Mesendoderm (in vitro differentiated cells): ENCODE data around the gene ZNF605.

Experiments used
- DNase-seq: peaks from one replicate; pipeline ENCODE4 v3.0.0; 2013
- H2AK5ac ChIP-seq: 2 replicates; pipeline ENCODE4 v1.6.1; 2013; ENCODE audit warnings: low read length, inconsistent platforms
- H2BK120ac ChIP-seq: 2 replicates; pipeline ENCODE4 v1.6.1; 2013; ENCODE audit warnings: low read depth, mild to moderate bottlenecking, low read length, moderate library complexity, mixed read lengths
- H2BK15ac ChIP-seq: replicated peaks from 2 replicates; pipeline ENCODE4 v1.6.1; 2013; ENCODE audit warnings: low read depth, mild to moderate bottlenecking, moderate library complexity
- H2BK5ac ChIP-seq: 2 replicates; pipeline ENCODE4 v1.6.1; 2013; ENCODE audit warnings: low read length, inconsistent platforms
- H3K18ac ChIP-seq: 2 replicates; pipeline ENCODE4 v1.6.1; 2013; ENCODE audit warnings: mild to moderate bottlenecking, low read length, mixed read lengths
- H3K23ac ChIP-seq: one replicate; pipeline ENCODE4 v1.6.1; 2013; ENCODE audit warnings: low read length
- H3K27ac ChIP-seq: 2 replicates; pipeline ENCODE4 v1.5.1; 2013; ENCODE audit warnings: low read depth, mild to moderate bottlenecking, inconsistent platforms, low read length, moderate library complexity
- H3K27me3 ChIP-seq: 2 replicates; pipeline ENCODE4 v1.6.1; 2013; ENCODE audit warnings: low read length, control low read depth, mild to moderate bottlenecking, inconsistent platforms; ENCODE audit not compliant: insufficient read depth, poor library complexity
- H3K36me3 ChIP-seq: 2 replicates; pipeline ENCODE4 v1.6.1; 2013; ENCODE audit warnings: low read length, inconsistent platforms; ENCODE audit not compliant: control insufficient read depth, insufficient read depth
- H3K4ac ChIP-seq: one replicate; pipeline ENCODE4 v1.6.1; 2013; ENCODE audit warnings: low read depth, mild to moderate bottlenecking, low read length, moderate library complexity
- H3K4me1 ChIP-seq: 2 replicates; pipeline ENCODE4 v1.6.1; 2013; ENCODE audit warnings: low read depth, low read length, inconsistent platforms; ENCODE audit not compliant: control insufficient read depth
- H3K4me2 ChIP-seq: 2 replicates; pipeline ENCODE4 v1.6.1; 2013; ENCODE audit warnings: low read length
- H3K4me3 ChIP-seq: 2 replicates; pipeline ENCODE4 v1.5.1; 2013; ENCODE audit warnings: mild to moderate bottlenecking, low read length
- H3K56ac ChIP-seq: one replicate; pipeline ENCODE4 v1.6.1; 2013; ENCODE audit warnings: low read length
- H3K79me1 ChIP-seq: 2 replicates; pipeline ENCODE4 v1.6.1; 2013; ENCODE audit warnings: low read length, inconsistent platforms
- H3K79me2 ChIP-seq: 2 replicates; pipeline ENCODE4 v1.6.1; 2013; ENCODE audit warnings: mild to moderate bottlenecking, low read length; ENCODE audit not compliant: control insufficient read depth, insufficient read depth
- H3K9ac ChIP-seq: 2 replicates; pipeline ENCODE4 v1.6.1; 2013; ENCODE audit warnings: low read length, inconsistent platforms
- H4K5ac ChIP-seq: one replicate; pipeline ENCODE4 v1.6.1; 2013; ENCODE audit warnings: low read length
- H4K8ac ChIP-seq: one replicate; pipeline ENCODE4 v1.6.1; 2013; ENCODE audit warnings: low read depth, mild to moderate bottlenecking, control low read depth, low read length, moderate library complexity
- WGBS: extraction: QIAGEN DNeasy Blood & Tissue Kit; methylation state at CpG from one replicate; pipeline ENCODE4 v1.1.7; 2013; ENCODE audit warnings: low lambda C conversion rate, missing lambda C conversion rate; ENCODE audit not compliant: insufficient coverage; ENCODE audit errors: extremely low coverage; 5-methylcytosine and 5-hydroxymethylcytosine counted together

ZNF605 gene

GRCh38 chr12:132951649-132952048 is 4.5 kb downstream of the ZNF605 start:
- Histone ChIP-seq H2BK5ac (no peak overlapping the region), H3K4me3 (peak overlapping the region; percentile 40), H3K9ac (no peak overlapping the region), H3K18ac (no peak overlapping the region), H3K27ac (no peak overlapping the region), H2BK120ac (no peak overlapping the region), H3K56ac (no peak overlapping the region), H3K27me3 (no peaks in the 10 kb centered on the region), H4K8ac (no peak overlapping the region), H2BK15ac (no peak overlapping the region), H3K79me1 (peaks cover 24% of the 10 kb centered on the region), H3K4ac (no peak overlapping the region), H4K5ac (no peak overlapping the region), H3K4me2 (no peak overlapping the region), H3K4me1 (peaks cover 2% of the 10 kb centered on the region), H3K23ac (no peak overlapping the region), H2AK5ac (no peak overlapping the region), H3K36me3 (no peaks in the 10 kb centered on the region), H3K79me2 (peaks cover 13% of the 10 kb centered on the region)
- WGBS, result 100% methylated on average over 6 of the region's 8 CpGs
- no peak for DNase-seq

- Histone ChIP-seq H3K56ac (no peak overlapping the region), H3K18ac (no peak overlapping the region), H2BK15ac (no peak overlapping the region), H4K8ac (no peak overlapping the region), H2BK5ac (no peak overlapping the region), H3K4me1 (peaks cover 2% of the 10 kb centered on the region), H3K9ac (no peak overlapping the region), H3K23ac (no peak overlapping the region), H3K79me2 (peaks cover 13% of the 10 kb centered on the region), H3K27ac (no peak overlapping the region), H2AK5ac (no peak overlapping the region), H3K27me3 (no peaks in the 10 kb centered on the region), H3K4ac (no peak overlapping the region), H3K4me3 (peak overlapping the region; percentile 40), H4K5ac (no peak overlapping the region), H3K36me3 (no peaks in the 10 kb centered on the region), H2BK120ac (no peak overlapping the region), H3K4me2 (no peak overlapping the region), H3K79me1 (peaks cover 24% of the 10 kb centered on the region)
- no CpG with 5 or more reads among the region's 27 CpGs for WGBS
- no peak for DNase-seq
These were observed 5.1 kb downstream of the ZNF605 start for GRCh38 chr12:132950844-132951535.

GRCh38 chr12:132949936-132950837 is 5.9 kb downstream of the ZNF605 start:
- Histone ChIP-seq H3K79me2 (peaks cover 13% of the 10 kb centered on the region), H3K79me1 (peaks cover 24% of the 10 kb centered on the region), H3K27me3 (no peaks in the 10 kb centered on the region), H3K36me3 (no peaks in the 10 kb centered on the region), H3K23ac (no peak overlapping the region), H3K4ac (no peak overlapping the region), H3K56ac (no peak overlapping the region), H3K27ac (no peak overlapping the region), H3K4me3 (no peak overlapping the region), H3K18ac (no peak overlapping the region), H3K4me2 (no peak overlapping the region), H3K9ac (no peak overlapping the region), H2BK5ac (no peak overlapping the region), H3K4me1 (peaks cover 2% of the 10 kb centered on the region), H2BK120ac (no peak overlapping the region), H2BK15ac (no peak overlapping the region), H2AK5ac (no peak overlapping the region), H4K8ac (no peak overlapping the region), H4K5ac (no peak overlapping the region)
- WGBS, result no CpG with 5 or more reads among the region's 30 CpGs
- no peak for DNase-seq

- Histone ChIP-seq H2AK5ac (no peak overlapping the region), H3K23ac (no peak overlapping the region), H3K4me1 (no peaks in the 10 kb centered on the region), H3K4me2 (no peak overlapping the region), H3K56ac (no peak overlapping the region), H3K9ac (no peak overlapping the region), H3K79me2 (peaks cover 13% of the 10 kb centered on the region), H2BK120ac (no peak overlapping the region), H3K27ac (no peak overlapping the region), H3K27me3 (no peaks in the 10 kb centered on the region), H4K5ac (no peak overlapping the region), H4K8ac (no peak overlapping the region), H3K36me3 (peaks cover 2% of the 10 kb centered on the region), H2BK15ac (no peak overlapping the region), H3K18ac (no peak overlapping the region), H3K79me1 (peaks cover 18% of the 10 kb centered on the region), H2BK5ac (no peak overlapping the region), H3K4ac (no peak overlapping the region), H3K4me3 (no peak overlapping the region)
- peak; percentile 30 for DNase-seq
- no CpG with 5 or more reads among the region's 29 CpGs for WGBS
These were observed 7.7 kb downstream of the ZNF605 start for GRCh38 chr12:132948146-132949066.

GRCh38 chr12:132946246-132946820 is 9.8 kb downstream of the ZNF605 start:
- Histone ChIP-seq H2BK120ac (no peak overlapping the region), H3K23ac (no peak overlapping the region), H3K4me3 (no peak overlapping the region), H3K9ac (no peak overlapping the region), H2BK15ac (no peak overlapping the region), H2BK5ac (no peak overlapping the region), H3K79me2 (peaks cover 6% of the 10 kb centered on the region), H3K56ac (no peak overlapping the region), H3K79me1 (peaks cover 12% of the 10 kb centered on the region), H4K5ac (no peak overlapping the region), H3K36me3 (peaks cover 9% of the 10 kb centered on the region), H2AK5ac (no peak overlapping the region), H3K4ac (no peak overlapping the region), H3K18ac (no peak overlapping the region), H4K8ac (no peak overlapping the region), H3K27me3 (no peaks in the 10 kb centered on the region), H3K27ac (no peak overlapping the region), H3K4me1 (no peaks in the 10 kb centered on the region), H3K4me2 (no peak overlapping the region)
- whole genome bisulfite sequencing, result no CpG with 5 or more reads among the region's 8 CpGs
- no peak for DNase-seq
